DMS114 treated with DMSO at 0.1 percent for 48 hours (cell line): ENCODE results near the gene WNT8A.

ENCODE experiments used
- DNase-seq: peaks from one replicate; lab custom pipeline; 2025; ENCODE audit not compliant: unreplicated experiment; lab: John Stamatoyannopoulos, UW

WNT8A gene

GRCh38 chr5:138139781-138140090, 55.9 kb downstream of the WNT8A start:
- no peak for DNase-seq

GRCh38 chr5:138140268-138140667, 56.4 kb downstream of the WNT8A start:
- no peak for DNase-seq
